Endothelial cell (in vitro differentiated cells): Measurements from ENCODE around the gene PPP6R2. TPM values are rescaled to one million over a fixed set of nuclear protein-coding genes. Genes with fewer than 3 reads are reported as not detected.

Experiments used
- DNase-seq: peaks from one replicate; pipeline ENCODE4 v3.0.0; 2021; ENCODE audit warnings: low spot score
- H3K27ac Mint-ChIP-seq: one replicate; pipeline ENCODE4 v1.8.0; 2021; ENCODE audit warnings: mixed read lengths, inconsistent platforms; ENCODE audit not compliant: unreplicated experiment
- H3K27me3 Mint-ChIP-seq: one replicate; pipeline ENCODE4 v1.8.0; 2021; ENCODE audit warnings: mild to moderate bottlenecking, moderate library complexity, mixed read lengths, inconsistent platforms; ENCODE audit not compliant: unreplicated experiment
- H3K36me3 Mint-ChIP-seq: one replicate; pipeline ENCODE4 v1.8.0; 2021; ENCODE audit warnings: mild to moderate bottlenecking, low read depth, mixed read lengths, inconsistent platforms; ENCODE audit not compliant: unreplicated experiment
- H3K4me1 Mint-ChIP-seq: one replicate; pipeline ENCODE4 v1.8.0; 2021; ENCODE audit warnings: mild to moderate bottlenecking, mixed read lengths, inconsistent platforms; ENCODE audit not compliant: unreplicated experiment
- H3K4me3 Mint-ChIP-seq: one replicate; pipeline ENCODE4 v1.8.0; 2021; ENCODE audit warnings: mild to moderate bottlenecking, mixed read lengths, inconsistent platforms; ENCODE audit not compliant: unreplicated experiment
- H3K9me3 Mint-ChIP-seq: one replicate; pipeline ENCODE4 v1.8.0; 2021; ENCODE audit warnings: mixed read lengths, inconsistent platforms; ENCODE audit not compliant: unreplicated experiment
- total RNA-seq: library from RNA; stranded (reverse); fragmentation: NEBNext Ultra II Directional; extraction: Animal tissue kit (Norgen Biotek cat#: 25700); gene quantifications from one replicate; pipeline ENCODE4 v1.2.1, GENCODE V29; 2021; ENCODE audit not compliant: unreplicated experiment
- TF ChIP-seq, protein P1 (sequence below): fragments of 200-600 bp; sonication (generic); IDR thresholded peaks from one replicate; pipeline ENCODE4 v1.5.0; 2021; ENCODE audit warnings: antibody characterized with exemption; ENCODE audit not compliant: unreplicated experiment

The PPP6R2 gene
- total RNA-seq, 1 donor from 2014 or later = 50.9 TPM

DNA sequence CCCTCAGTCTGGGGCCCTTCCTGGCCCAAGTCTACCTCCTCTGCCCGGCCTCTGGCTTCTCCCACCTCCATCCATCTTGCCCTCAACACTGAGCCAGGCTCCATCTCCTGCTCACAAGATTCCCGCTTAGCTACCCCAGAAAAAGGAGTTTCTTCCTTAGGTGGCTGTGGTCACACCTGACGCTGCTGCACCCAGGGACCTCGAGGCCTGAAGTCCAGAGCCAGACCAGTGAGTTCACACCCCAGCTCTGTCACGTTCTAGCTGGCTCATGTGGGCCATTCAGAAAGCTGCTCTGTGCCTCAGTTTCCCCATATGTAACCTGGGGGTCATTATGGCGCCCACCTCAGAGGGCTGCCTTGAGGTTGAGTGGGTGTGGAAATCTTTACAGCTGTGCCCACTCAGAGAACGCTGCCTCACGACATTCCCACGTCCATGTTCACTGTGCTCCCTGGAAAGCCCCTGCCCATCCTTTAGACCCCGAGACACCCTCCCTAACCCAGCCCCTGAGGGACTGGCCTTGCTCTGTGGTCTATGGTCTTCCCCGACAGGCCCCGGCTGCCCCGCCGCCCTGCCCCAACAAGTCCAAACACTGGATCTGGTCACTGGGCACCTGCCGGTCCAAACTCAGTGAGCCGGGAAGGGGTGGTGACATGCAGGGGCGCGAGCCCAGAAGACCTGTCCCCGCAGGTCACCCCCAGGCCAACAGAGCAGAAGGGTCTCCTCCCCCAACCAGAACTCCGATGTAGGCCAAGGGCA lies 45.4 kb upstream of the PPP6R2 start:
- Mint-ChIP-seq H3K27ac (no peak overlapping the region), H3K4me3 (no peak overlapping the region), H3K36me3 (no peaks in the 10 kb centered on the region), H3K4me1 (peaks cover 6% of the 10 kb centered on the region), H3K9me3 (no peaks in the 10 kb centered on the region), H3K27me3 (peaks cover 18% of the 10 kb centered on the region)
- TF ChIP-seq, protein P1, sequence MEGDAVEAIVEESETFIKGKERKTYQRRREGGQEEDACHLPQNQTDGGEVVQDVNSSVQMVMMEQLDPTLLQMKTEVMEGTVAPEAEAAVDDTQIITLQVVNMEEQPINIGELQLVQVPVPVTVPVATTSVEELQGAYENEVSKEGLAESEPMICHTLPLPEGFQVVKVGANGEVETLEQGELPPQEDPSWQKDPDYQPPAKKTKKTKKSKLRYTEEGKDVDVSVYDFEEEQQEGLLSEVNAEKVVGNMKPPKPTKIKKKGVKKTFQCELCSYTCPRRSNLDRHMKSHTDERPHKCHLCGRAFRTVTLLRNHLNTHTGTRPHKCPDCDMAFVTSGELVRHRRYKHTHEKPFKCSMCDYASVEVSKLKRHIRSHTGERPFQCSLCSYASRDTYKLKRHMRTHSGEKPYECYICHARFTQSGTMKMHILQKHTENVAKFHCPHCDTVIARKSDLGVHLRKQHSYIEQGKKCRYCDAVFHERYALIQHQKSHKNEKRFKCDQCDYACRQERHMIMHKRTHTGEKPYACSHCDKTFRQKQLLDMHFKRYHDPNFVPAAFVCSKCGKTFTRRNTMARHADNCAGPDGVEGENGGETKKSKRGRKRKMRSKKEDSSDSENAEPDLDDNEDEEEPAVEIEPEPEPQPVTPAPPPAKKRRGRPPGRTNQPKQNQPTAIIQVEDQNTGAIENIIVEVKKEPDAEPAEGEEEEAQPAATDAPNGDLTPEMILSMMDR = no peak
- no peak for DNase-seq

DNA sequence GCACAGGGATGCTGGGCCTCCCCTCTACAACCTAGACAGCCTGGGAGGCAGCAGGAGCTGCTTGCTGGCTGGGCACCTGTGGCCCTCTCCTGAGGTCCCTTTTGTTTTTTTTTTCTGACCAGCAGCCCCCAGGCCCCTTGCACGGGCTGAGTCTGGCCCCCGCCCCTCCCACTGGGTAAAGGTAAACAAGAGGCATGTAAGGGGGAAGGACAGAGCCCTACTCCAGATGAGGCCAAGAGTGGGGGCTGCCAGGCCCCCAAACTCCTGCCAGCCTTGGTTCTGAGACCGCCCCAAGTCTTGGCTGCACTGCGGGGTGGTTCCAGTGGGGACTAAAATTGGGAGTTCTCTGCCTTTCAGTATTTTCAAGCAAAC lies 44.9 kb upstream of the PPP6R2 start:
- TF ChIP-seq, protein P1 = no peak
- Mint-ChIP-seq H3K36me3 (no peaks in the 10 kb centered on the region), H3K9me3 (no peaks in the 10 kb centered on the region), H3K27me3 (peaks cover 20% of the 10 kb centered on the region), H3K27ac (no peak overlapping the region), H3K4me1 (peaks cover 2% of the 10 kb centered on the region), H3K4me3 (no peak overlapping the region)
- DNase-seq = no peak

DNA sequence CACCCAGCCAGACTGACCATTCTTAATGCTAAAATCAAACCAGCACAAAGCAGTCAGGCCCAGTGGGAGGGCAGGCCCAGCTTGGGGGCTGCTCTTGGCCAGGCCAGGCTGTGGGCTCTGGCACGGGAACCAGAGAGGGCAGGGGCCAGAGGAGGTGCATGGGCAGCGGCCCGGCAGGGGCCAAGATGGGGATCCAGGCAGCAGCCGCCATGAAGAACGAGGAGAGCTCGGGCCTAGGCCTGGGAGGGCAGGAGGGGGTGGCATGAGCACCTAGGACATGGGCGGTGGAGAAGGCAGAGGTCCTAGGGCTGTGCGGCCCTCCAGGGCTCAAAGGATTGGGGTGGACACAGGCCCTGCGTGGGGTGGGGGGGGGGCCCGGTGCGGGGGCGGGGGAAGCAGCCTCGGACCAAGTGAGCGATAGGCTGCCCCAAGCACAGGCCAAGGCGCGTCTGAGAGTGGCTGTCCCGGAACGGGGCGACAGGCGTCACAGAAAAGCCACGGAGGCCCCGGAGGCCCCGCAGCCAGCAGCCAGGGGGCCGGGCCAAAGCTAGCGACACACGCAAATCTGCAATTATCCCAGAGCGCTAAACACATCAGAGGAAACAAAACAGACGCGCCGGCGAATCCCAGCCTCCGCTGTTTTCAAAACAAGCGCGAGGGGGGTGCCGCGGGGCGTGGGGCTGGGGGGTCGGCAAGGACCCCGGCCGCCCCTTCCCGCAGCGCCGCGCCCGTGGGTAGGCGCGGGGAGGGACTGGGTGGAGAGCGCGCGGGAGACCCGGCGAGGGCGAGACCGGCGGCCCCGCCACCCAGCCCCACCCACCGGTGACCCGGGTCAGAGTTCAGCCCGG lies 44.0 kb upstream of the PPP6R2 start:
- H3K36me3 Mint-ChIP-seq = no peaks in the 10 kb centered on the region
- H3K9me3 Mint-ChIP-seq = no peaks in the 10 kb centered on the region
- H3K27ac Mint-ChIP-seq = no peak overlapping the region
- peaks cover 21% of the 10 kb centered on the region for H3K27me3 Mint-ChIP-seq
- DNase-seq = no peak
- H3K4me3 Mint-ChIP-seq = no peak overlapping the region
- TF ChIP-seq, protein P1 = no peak
- peaks cover 2% of the 10 kb centered on the region for H3K4me1 Mint-ChIP-seq

DNA sequence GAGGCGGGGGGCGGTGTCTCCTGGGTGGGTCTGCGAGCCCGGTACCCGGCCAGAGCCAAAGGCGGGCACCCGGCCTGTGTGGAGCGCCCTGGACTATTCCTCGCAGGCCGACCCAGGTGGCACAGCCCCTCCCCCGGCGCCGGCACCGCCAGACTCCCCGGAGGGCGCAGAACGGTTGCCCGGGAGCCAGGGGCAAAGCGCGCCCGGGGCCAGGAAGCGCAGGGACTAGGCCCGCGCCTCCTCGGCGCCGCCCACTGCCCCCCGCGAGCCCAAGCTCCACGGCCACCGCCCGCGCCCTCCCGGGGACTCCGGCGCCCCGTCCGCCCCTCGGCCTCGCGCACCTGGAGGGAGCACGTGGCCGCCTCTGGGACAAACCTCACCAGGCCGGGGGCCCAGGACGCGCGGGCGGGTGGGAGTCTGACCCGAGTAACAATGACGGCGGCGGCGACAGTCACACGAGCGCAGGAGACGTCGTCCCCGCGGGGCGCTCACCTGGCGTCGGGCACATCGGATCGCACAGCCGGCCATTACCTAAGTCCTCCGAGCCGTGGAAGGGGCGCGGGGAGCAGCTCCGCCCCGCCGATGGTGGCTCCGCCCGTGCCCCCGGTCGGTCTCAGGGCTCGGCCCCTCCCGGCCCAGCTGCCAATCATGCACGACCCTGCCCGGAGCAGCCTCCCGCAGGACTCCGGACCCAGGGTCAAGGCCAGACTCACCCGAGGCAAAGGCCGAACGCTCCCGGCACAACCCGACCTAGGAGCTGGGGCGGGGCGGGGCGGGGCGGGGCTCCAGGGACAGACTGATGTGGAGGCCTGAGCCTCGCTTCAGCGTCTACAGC lies 43.1 kb upstream of the PPP6R2 start:
- Mint-ChIP-seq H3K9me3 (no peaks in the 10 kb centered on the region), H3K27me3 (peaks cover 20% of the 10 kb centered on the region), H3K4me1 (peaks cover 2% of the 10 kb centered on the region), H3K36me3 (no peaks in the 10 kb centered on the region), H3K4me3 (no peak overlapping the region), H3K27ac (no peak overlapping the region)
- TF ChIP-seq, protein P1 = no peak
- DNase-seq = peak; percentile 22
